Measurements from ENCODE around the gene SLC9B2.

The SLC9B2 gene

GRCh38 chr4:102981005-102981404 is 95.6 kb downstream of the SLC9B2 start:
- ChIA-PET POLR2A (no interaction called here), CTCF (no interaction called here)
- DNase-seq (ENCODE audit: low read depth, low spot score): no peak
- H3K4me3 ChIP-seq (ENCODE audit: low read depth, low read length): no peak overlapping the region
- TF ChIP-seq, protein P1, sequence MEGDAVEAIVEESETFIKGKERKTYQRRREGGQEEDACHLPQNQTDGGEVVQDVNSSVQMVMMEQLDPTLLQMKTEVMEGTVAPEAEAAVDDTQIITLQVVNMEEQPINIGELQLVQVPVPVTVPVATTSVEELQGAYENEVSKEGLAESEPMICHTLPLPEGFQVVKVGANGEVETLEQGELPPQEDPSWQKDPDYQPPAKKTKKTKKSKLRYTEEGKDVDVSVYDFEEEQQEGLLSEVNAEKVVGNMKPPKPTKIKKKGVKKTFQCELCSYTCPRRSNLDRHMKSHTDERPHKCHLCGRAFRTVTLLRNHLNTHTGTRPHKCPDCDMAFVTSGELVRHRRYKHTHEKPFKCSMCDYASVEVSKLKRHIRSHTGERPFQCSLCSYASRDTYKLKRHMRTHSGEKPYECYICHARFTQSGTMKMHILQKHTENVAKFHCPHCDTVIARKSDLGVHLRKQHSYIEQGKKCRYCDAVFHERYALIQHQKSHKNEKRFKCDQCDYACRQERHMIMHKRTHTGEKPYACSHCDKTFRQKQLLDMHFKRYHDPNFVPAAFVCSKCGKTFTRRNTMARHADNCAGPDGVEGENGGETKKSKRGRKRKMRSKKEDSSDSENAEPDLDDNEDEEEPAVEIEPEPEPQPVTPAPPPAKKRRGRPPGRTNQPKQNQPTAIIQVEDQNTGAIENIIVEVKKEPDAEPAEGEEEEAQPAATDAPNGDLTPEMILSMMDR (IDR thresholded peaks at IDR 0.05; ENCODE audit: insufficient read depth, low read length, missing control alignments): no peak
